GM13976 (cell line): ENCODE results near the gene FNDC3B.

Experiments
- DNase-seq: peaks from one replicate; pipeline ENCODE4 v3.0.0; 2012; ENCODE audit warnings: low spot score
- CTCF ChIP-seq: IDR thresholded peaks from 2 replicates; pipeline ENCODE4 v1.5.1; 2012; ENCODE audit warnings: borderline replicate concordance, mild to moderate bottlenecking; ENCODE audit not compliant: insufficient read depth; ENCODE audit errors: extremely low read depth, missing control alignments, control extremely low read depth
- in situ Hi-C: fragments of 300-500 bp; cut with MboI; formaldehyde crosslinking; loops from one replicate; pipeline ENCODE4 v1.12.0; 2022; ENCODE audit warnings: low sequenced_read_pairs, mixed read lengths, inconsistent platforms; ENCODE audit not compliant: unreplicated experiment

Gene FNDC3B

GRCh38 chr3:172094621-172095557 lies 55.5 kb downstream of the FNDC3B start:
- peak; percentile 31 for DNase-seq
- no peak for TF ChIP-seq CTCF
- in situ Hi-C loops = no loop called here

GRCh38 chr3:172096881-172097420 lies 57.6 kb downstream of the FNDC3B start:
- no peak for TF ChIP-seq CTCF
- DNase-seq = no peak
- in situ Hi-C loops = no loop called here

GRCh38 chr3:172097585-172097984 lies 58.2 kb downstream of the FNDC3B start:
- in situ Hi-C loops = no loop called here
- no peak for DNase-seq
- no peak for TF ChIP-seq CTCF

GRCh38 chr3:172098698-172099494 lies 59.5 kb downstream of the FNDC3B start:
- no peak for DNase-seq
- TF ChIP-seq CTCF = no peak
- in situ Hi-C loops = no loop called here

GRCh38 chr3:172099495-172099808 lies 60.1 kb downstream of the FNDC3B start:
- DNase-seq = no peak
- TF ChIP-seq CTCF = no peak
- in situ Hi-C loops = no loop called here

- DNase-seq = no peak
- no peak for TF ChIP-seq CTCF
- in situ Hi-C loops = no loop called here
Measured at GRCh38 chr3:172100482-172100881, 61.1 kb downstream of the FNDC3B start.
